ENCODE measurements around the gene L1CAM. TPM values are rescaled to one million over a fixed set of nuclear protein-coding genes. Genes with fewer than 3 reads are reported as not detected.
A peak's percentile ranks its signal among the peaks of the same experiment; 100 is the strongest.

Gene L1CAM
- total and polyA plus RNA-seq, 12 donors: 1.1 to 5.6 (median 2.7) TPM

- Histone ChIP-seq H3K4me3 (peak within 1 kb of the TSS in 8 of 10 donors; percentile 51 to 71 (median 61)), H3K9me3 (no peaks in the 10 kb centered on the region), H3K4me1 (peaks cover 0 to 81% (median 57%) of the 10 kb centered on the region in 9 donors), H3K36me3 (peaks cover 0 to 19% (median 0%) of the 10 kb centered on the region in 9 donors), H3K27me3 (peaks cover 0 to 54% (median 0%) of the 10 kb centered on the region in 7 donors), H3K27ac (peak within 1 kb of the TSS; percentile 94 to 99 (median 97))
- no peak for ATAC-seq
- DNase-seq: no peak
- intact Hi-C loops (cut with DNase I): loop anchor here in 4 of 10 donors (10.0 kb wide), 2 partner anchors 111 to 131 kb away; partner anchors contain the start of genes IDH3G (in 3 of the 4) and SSR4 (in 3 of the 4)
- 14 to 30% methylated on average over 14 to 49 of the region's 59 CpGs for WGBS, 2 donors
- TF ChIP-seq CTCF (IDR thresholded peaks at IDR 0.05): no peak
Observed at GRCh38 chrX:153925739-153926551, 40.0 kb upstream of the L1CAM start, which contains the start of gene ARHGAP4. ARHGAP4 (minus strand) TSS chrX:153926264; CDS start chrX:153926202, 62 bp downstream.

- H3K27me3 ChIP-seq: peaks cover 0 to 60% (median 0%) of the 10 kb centered on the region in 7 donors
- TF ChIP-seq CTCF (IDR thresholded peaks at IDR 0.05): no peak
- no peak for ATAC-seq
- DNase-seq: no peak
- peaks cover 0 to 84% (median 57%) of the 10 kb centered on the region in 9 donors for H3K4me1 ChIP-seq
- intact Hi-C loops (cut with DNase I): loop anchor here in 4 of 10 donors (10.0 kb wide), 2 partner anchors 111 to 131 kb away; partner anchors contain the start of genes IDH3G (in 3 of the 4) and SSR4 (in 3 of the 4)
- peak overlapping the region in 7 of 10 donors; percentile 11 to 71 (median 37) for H3K4me3 ChIP-seq
- WGBS, 2 donors: 83 to 93% methylated on average over 4 of the region's 4 CpGs
- H3K9me3 ChIP-seq: no peaks in the 10 kb centered on the region
- peak overlapping the region; percentile 50 to 99 (median 97) for H3K27ac ChIP-seq
- peaks cover 0 to 13% (median 0%) of the 10 kb centered on the region in 9 donors for H3K36me3 ChIP-seq
Observed at GRCh38 chrX:153925387-153925738, 39.4 kb upstream of the L1CAM start.

GRCh38 chrX:153924149-153924861, 38.3 kb upstream of the L1CAM start:
- no peak for DNase-seq
- H3K4me3 ChIP-seq: peak overlapping the region in 5 of 10 donors; percentile 8 to 71 (median 20)
- H3K9me3 ChIP-seq: no peaks in the 10 kb centered on the region
- ATAC-seq: peak in 3 of 8 donors; percentile 10 to 16 (median 13)
- H3K27ac ChIP-seq: peak overlapping the region in 9 of 10 donors; percentile 28 to 99 (median 96)
- intact Hi-C loops (cut with DNase I): loop anchor here in 4 of 10 donors (10.0 kb wide), 2 partner anchors 110 to 130 kb away; partner anchors contain the start of genes IDH3G (in 3 of the 4) and SSR4 (in 3 of the 4)
- H3K36me3 ChIP-seq: peaks cover 0 to 5% (median 0%) of the 10 kb centered on the region in 9 donors
- peak in 8 of 9 donors; percentile 9 to 47 (median 28) for TF ChIP-seq CTCF (IDR thresholded peaks at IDR 0.05)
- H3K27me3 ChIP-seq: peaks cover 0 to 71% (median 0%) of the 10 kb centered on the region in 7 donors
- H3K4me1 ChIP-seq: peaks cover 0 to 78% (median 51%) of the 10 kb centered on the region in 9 donors
- 15 to 16% methylated on average over 14 of the region's 14 CpGs for WGBS, 2 donors

All from heart right ventricle (tissue), 16 donors.